Kidney capillary endothelial cell (primary cell): ENCODE data around the gene CALN1.

Experiments used
- DNase-seq: peaks from one replicate; pipeline ENCODE4 v3.0.0-alpha.2; 2018; ENCODE audit warnings: low spot score

CALN1 gene

DNA sequence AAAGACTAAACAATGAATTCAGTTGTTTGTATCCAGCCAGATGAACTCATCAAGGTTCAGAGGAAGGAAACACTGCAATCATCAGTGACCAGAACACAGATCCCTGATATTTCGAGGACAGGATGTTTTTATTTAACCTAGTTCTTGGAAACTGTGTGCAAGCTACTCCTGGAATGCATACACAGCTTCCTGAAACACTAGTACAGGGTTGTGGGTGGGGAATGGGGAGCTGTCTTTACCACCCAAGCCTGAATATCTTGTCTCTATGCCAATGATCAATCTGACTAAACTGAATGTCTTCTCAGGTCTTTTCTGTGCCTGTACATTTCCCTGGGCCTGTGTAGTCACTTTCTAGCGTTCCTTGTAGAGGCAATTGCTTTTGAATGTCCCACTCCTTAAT is 374.6 kb downstream of the CALN1 start:
- no peak for DNase-seq

DNA sequence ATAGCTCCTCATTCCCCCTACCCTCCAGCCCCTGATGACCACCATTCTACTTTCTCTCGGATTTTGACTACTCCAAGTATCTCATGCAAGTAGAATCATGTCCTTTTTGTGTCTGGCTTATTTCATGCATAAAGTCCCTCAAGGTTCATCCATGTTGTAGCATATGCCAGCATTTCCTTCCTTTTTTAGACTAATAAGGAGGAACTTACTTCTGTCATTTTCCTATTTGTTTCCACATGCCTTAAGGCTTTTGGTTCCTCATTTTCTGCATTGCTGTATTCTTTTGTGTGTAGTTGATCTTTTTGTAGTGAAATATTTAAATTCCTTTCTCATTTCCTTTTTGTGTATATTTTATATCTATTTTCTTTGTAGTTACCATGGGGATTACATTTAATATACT is 376.9 kb downstream of the CALN1 start:
- DNase-seq, result no peak

DNA sequence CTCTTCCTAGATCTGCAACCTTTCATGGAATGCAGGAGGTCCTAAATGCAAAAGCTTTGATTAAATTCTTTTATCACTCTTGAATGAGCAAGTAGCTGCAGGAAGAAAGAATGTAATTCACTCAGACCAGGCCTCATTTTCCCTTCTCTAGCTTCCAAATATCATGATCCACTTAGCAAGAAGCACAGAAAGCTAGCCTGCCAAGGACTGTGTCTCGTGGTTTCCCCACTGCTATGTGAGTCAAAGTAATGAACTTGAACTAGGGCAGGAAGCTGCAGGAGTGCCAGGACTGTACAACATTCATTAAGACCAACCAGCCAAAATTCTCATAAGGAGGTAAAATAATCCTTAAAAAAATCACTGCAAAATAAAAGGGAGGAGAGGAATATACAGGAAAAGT is 379.2 kb downstream of the CALN1 start:
- no peak for DNase-seq

DNA sequence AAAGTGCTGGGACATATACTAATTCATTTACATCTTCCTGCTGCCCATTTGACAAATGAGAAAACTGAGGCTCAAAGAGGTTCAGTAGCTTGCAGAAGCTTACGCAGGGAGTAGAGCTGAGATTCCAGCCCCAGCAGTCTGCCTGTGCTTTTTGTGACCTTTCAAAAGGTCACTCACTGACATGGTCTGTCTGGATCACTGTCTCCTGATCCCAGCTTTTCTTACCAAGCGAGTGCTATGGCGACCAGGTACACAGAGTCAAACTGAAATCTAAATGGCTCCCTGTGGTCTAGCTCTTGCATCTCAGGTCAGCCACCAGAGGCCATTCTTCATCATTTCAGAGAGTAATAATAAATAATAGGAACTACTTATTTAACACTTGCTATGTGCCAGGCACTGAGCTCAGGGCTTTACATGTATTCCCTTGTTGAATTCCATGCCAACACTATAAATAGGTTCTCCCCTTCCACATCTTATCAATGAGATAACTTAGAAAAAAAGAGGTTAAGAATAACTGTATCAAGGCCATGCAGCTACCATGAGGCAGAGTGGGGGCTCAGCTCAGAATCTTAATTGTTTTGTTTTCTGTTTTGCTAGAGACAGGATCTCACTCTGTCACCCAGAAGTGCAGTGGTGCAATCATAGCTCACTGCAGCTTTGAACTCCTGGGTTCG is 381.0 kb downstream of the CALN1 start:
- DNase-seq, result no peak

DNA sequence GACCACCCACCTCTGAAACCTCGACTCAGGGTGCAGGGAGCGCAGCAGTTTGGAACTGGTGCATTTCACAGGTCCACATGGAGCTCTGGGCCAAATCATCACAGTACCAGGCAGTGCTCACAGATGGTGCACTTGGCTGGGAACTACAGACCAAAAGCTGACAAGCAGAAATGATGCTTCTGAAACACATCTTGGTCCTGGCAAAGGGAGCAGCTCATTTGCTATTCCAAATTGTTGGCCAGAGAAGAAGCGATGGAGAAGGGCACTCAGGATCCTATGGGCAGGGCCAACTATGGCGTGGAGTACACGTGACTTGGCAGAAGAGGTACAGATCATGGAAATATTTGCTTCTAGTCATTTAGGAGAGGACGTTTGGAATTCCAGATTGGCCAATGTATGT is 383.9 kb downstream of the CALN1 start:
- DNase-seq, result no peak

DNA sequence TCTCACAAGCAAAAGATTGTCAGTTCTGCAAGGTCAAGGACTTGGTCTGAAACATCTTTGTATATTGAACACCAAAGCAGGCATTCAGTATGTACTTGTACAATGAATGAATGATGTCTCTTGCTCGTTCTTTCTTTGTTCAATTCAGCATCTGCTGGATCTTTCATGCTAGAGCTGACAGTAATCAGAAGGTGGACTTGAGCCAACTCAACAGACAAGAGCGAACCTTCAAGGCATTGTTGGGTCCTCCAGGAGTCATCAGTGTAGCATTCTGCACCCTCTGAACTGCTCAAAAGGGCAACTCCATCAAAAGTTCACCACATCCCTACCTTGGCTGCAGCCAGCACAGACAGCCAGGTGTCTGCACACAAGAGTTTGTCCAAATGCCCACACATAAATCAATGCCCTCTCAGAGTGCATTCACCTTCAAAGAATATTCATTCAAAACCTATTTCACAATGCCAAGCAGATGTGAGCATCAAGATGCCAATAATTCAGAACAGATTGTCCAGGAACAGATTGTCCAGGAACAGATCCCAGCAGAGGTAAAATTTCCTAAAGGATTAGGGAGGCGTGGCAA is 386.7 kb downstream of the CALN1 start:
- no peak for DNase-seq

DNA sequence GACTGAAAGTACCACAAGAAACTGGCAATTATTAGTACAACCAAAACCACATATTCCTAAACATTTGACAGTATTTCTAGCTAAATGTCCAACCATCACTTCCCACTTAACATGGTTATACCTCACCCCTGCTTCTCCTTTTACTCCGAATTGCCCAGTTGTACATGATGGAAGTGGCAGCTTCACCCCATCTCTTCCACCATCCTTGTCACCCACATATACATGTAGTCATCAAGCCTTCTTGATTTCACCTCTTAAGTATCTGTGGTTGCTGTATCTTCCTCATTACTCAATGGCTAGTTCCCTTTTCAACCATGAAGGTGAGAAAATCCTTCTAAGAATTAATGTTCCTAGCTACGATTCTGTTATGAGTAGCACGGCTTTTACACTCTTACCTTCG is 388.2 kb downstream of the CALN1 start:
- DNase-seq, result no peak

GRCh38 chr7:72021716-72022115 is 390.4 kb downstream of the CALN1 start:
- no peak for DNase-seq

GRCh38 chr7:72020311-72020710 is 391.8 kb downstream of the CALN1 start:
- no peak for DNase-seq

- DNase-seq, result no peak
These were observed 392.7 kb downstream of the CALN1 start for GRCh38 chr7:72019436-72019835.

- no peak for DNase-seq
These were observed 394.4 kb downstream of the CALN1 start for GRCh38 chr7:72017756-72018155.

GRCh38 chr7:72016574-72016973 is 395.6 kb downstream of the CALN1 start:
- DNase-seq, result no peak

DNA sequence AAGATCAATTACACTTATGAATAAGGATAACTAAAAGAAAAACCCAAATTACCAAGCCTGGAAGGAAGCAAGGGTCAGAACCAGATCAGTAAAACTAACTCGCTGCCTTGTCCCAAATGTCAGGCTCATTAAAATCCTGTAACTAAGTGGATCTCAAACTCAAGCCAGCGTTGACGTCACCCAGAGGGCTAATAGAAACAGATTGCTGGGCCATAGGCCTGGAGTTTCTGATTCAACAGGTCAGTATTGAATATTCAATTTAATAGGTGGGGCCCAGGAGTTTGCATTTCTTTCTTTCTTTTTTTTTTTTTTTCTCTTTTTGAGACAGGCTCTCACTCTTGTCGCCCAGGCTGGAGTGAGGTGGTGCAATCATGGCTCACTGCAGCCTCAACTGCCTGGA is 397.0 kb downstream of the CALN1 start:
- no peak for DNase-seq

GRCh38 chr7:72007018-72007417 is 405.1 kb downstream of the CALN1 start:
- DNase-seq, result no peak

GRCh38 chr7:72003236-72003635 is 408.9 kb downstream of the CALN1 start:
- no peak for DNase-seq

GRCh38 chr7:71996141-71996540 is 416.0 kb downstream of the CALN1 start:
- DNase-seq, result no peak

DNA sequence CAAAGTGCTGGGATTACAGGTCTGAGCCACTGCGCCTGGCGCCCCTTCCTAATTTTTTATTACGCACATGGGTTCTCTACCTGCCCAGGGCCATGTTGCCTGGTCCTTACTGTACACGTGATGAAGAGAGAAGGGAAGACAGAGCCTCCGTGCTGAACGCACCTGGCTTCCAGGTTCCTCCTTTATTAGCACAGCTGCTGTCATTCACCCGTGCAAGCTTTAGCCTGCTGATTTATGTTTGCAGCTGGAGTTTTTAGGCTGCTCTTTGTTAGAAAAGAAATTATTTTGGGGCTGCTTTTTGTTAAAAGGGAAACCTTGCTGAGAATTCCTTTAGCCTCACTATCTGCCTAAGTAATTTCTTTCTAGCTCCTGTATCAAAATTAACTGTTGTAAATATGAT is 417.0 kb downstream of the CALN1 start:
- no peak for DNase-seq

DNA sequence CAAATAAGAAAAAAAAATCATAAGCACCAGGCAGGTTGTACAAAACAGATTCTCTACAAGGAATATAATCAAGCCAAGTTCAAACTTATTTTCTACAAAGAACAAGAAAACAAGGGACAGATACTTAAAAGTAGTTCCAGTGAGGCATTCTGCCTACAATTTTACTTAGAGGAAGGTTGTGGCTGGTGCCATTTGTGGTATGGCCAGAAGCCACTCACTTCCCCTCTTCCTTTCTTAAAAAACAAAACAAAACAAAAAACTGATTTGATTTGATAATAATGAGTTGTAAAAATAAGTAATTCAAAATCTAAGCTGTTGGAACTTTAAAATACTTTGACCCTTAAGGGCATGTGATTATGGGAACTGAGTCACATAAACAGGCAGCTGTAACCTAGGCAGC is 420.6 kb downstream of the CALN1 start:
- no peak for DNase-seq

- DNase-seq, result no peak
These were observed 422.0 kb downstream of the CALN1 start for GRCh38 chr7:71990138-71990462.

- no peak for DNase-seq
These were observed 423.9 kb downstream of the CALN1 start for GRCh38 chr7:71988201-71988600.

- DNase-seq, result no peak
These were observed 424.9 kb downstream of the CALN1 start for GRCh38 chr7:71987200-71987767.

DNA sequence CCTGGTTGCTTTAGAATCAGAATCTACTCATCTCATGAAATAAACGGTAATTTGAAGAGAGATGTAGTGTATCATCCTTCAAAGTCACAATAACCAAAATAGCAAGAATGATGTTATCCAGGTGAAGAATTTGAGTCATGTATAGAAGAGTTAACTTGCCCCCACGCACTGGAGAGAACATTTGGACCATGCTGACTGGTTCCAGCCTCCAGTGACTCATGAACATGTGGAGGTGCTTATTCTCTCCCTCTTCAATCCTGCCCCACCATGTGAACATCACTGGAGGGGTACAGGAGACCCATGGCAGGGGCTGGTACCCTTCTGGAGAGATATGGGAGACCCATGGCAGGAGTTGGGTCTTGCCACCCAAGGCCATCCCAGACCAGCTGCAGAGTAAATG is 427.8 kb downstream of the CALN1 start:
- no peak for DNase-seq

DNA sequence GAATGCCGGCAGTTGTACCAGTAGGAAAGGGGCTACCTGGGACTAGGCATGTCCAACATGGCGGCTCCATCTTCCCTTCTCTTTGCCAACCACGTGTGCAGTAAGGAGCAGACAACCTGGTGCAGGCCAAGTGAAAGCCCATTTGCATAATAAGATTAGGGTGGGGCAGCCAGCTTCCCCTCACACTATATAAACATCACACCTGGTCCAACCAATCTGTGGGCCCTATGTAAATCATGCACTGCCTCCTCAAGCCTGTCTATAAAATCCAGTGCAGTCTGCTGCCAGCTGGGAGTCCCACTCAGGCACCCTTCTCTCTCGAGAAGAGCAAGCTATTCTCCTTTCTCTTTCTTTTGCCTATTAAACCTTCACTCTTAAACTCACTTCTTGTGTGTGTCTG is 429.3 kb downstream of the CALN1 start:
- DNase-seq, result no peak

DNA sequence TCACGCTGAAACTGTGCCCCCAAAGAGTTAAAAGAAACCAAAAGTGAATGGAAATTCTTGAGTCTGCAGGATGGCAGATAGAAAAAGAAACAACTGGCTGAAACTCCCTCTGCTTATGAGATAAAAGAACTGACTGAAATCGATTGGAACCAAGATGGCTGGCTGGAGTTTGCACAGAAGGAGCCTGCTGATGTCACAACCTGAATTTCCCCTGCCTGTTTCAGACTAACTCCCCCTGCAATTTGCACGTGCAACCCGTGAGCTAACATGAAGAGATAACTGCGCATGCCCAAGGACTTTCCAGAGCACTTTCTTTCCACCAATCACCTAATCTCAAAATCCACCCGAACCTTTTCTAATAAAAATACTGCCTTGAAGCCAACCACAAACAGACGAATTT is 435.5 kb downstream of the CALN1 start:
- DNase-seq, result no peak
